A172 (cell line): ENCODE results near the gene NELL1. TPM values are rescaled to one million over a fixed set of nuclear protein-coding genes. Genes with fewer than 3 reads are reported as not detected.

ENCODE experiments used
- DNase-seq: peaks from one replicate; pipeline ENCODE4 v3.0.0-alpha.2; 2015; ENCODE audit warnings: low spot score
- total RNA-seq: library from RNA; depleted of rRNA; stranded (reverse); fragments of >200 nt; shearing (Covaris generic); gene quantifications from 2 replicates; pipeline ENCODE4 v1.2.3, GENCODE V29; 2014

Gene NELL1
- total RNA-seq, 1 experiment from 2014 or later, result not detected

DNA sequence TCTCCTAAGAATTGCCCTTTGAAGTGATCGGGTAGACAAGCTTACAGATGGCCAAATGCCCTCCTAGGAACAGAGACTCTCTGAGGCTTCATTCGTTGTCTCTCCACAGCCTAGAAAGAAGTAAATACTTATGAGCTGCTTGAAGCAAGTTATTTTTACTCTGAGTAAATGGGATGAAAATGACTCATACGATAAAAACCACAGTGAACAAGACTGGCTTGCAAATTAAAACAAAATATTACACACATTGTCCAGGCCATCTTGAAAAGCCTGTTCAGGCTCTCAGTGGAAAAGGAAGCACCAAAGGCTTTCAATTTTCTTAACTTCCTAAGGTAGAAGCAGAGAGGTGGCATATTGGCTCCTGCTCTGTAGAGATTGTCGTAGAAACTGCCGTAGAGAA, 294.2 kb downstream of the NELL1 start:
- no peak for DNase-seq

DNA sequence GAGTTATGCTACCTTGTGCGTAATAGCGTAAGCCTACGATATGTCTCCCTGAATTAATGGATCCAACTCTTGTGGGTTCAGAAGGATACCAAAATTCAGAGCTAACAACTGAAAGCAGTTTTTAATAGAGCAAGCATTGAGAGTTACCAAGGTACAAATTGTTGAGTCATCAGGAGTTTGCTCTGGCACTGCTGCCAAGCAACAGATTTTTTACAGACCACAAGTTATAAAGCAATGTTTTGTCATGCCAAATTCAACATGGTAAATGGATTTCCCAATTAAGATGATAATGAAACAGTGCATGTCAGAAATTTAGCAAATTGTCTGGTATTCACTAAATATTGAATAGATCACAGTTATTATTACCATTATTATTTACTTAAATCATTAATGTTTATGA, 295.6 kb downstream of the NELL1 start:
- DNase-seq, result no peak

DNA sequence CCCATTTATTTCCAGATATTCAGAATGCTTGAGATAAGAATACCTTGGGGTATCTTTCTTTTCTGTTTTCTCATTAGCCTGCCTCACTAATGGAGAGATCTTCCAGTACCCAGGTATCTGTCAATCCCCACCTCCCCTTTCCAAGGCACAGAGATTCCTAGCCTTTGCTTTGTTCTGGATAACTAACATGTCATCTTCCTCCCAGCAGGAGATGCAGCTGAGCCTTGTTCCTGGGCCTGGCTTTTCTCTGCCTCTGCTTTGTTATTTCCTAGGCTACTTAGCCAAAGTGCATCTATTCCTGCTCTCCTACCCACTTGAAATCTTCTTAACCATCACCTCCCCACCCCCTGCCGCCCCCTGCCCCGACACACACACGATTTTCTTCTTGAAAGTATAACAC, 297.1 kb downstream of the NELL1 start:
- DNase-seq, result no peak

DNA sequence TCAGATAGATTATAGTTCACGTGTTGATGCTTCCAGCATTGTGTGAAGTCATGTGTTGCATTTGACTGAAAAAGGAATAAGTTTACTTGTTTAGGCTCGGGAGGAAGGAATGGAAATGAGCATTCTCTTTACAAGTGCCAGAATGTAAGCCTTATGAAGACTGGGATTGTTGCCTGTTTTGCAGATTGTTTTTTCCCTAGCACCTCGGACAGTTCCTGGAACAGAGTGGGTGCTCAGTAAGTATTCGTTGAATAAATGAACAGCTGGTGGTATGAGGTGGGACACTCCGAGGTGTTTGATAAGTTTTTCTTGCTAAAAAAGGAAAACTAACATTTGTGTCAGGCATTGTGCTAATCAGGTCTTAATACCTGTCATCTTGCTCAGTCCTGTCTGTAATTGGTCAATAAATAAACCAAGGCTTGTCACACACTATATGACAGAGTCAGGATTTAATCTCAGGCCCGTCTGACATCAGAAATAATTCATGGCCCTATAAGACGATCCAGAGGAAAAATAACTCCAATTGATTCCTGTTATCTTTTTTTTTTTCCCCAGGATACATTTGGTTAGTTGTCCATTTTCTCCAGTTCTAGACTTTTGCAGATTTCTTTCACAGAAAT, 304.7 kb downstream of the NELL1 start:
- DNase-seq, result no peak

DNA sequence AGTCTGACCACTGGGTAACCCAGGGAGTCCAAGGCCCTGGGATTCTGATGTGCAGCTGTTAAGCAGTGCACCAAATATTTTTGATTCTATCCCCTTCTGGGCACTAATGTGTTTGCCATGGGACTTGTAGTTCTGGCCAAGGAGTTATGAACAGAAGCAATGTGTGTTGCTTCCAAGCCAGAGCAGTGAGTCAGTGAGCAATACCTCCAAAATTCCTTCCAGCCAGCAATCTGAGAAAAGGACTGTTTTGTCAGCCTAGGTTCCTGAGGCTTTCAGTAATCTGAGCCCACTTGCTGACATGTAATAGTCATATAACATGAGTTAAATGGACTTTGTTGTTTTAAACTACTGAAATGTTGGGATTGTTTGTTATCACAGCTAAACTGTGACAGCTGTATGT, 311.4 kb downstream of the NELL1 start:
- DNase-seq, result no peak

DNA sequence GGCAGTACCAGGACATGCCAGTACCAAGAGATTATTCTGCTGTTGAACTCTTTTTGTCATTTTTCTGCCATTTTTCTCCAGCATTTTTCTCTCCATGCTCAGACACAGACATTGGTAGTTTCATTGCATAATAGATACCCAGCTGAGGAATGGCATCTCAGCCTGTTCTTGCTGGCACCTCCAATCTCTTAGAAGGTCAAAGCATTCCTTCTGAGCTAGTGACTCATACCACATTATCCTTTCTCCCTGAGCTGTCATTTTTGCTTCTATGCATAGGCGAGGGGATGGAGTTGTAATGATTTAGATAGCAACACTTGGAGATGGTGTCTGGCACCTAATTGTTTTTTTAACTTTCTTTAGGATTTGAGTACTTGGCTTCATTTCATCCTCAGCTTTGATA, 321.1 kb downstream of the NELL1 start:
- no peak for DNase-seq

DNA sequence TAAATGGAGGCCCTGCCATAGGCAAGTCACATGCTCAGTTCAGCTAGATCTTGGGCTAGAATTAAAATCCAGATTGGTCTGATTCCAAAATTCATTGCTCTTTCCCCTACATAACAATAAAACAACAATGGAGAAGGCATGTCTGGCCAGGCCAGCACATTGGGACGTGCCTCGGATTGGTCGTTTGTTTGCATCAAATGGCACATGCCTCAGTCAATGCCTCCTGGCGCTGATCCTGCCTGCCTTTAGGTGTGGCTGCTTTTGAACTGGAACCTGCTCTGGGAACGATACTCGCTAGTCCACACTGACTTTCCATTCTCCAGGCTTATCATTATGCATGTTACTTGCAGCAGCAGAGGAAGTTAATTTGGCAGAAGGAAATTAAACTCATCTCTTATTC, 322.1 kb downstream of the NELL1 start:
- DNase-seq, result no peak

DNA sequence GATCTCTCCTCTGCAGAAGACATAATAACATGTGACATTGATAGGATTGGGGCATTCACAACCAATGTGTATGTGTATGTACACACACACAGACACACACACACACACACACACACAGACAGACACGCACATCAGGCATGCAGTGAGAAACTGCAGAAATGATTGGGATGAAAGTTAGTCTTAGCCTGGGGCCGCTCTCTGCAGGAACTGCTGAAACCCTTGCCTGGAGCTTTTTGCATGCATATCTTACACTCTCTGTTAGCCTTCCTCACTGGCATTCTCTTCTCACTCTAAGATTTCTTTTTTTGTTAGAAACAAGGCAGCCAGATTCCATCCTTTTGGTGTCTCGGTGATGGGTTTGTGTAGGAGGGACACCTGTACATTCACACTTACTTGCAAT, 337.9 kb downstream of the NELL1 start:
- DNase-seq, result no peak

DNA sequence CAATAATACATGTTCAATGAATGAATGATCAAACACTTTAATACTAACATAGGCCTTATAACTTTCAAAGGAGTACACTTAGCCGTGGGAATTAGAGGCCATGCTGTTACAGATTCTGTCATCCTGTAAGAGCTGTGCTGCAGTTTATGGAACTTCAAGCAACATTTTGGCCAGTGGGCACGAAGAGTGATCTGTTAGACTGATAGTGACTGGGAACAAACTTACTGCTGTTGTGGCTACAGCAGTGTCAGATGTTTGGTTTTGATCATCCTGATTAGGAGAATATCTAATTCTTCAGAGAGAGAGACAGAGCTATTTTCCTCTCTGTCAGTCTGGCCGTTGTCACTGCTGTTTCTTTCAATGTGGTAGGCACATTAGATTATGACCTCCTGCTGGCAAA, 348.9 kb downstream of the NELL1 start:
- DNase-seq, result no peak

DNA sequence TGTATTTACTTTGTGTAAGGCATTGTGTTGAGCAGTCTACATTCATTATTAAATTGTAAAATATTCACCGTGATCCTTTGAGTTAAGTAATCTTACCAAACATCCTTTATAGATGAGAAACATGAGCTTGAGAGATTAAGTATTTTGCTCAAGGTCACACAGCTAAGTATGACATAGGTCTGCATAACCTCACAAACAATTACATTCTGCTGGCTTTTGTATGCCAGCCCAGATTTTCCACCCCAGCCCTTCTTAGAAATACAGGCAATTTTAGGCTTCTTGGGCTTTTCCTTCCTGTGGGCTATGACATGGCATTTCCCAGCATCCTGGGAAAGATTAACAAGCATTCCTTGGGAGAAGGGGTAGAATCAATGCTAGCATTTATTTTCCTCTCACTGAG, 357.3 kb downstream of the NELL1 start:
- no peak for DNase-seq

DNA sequence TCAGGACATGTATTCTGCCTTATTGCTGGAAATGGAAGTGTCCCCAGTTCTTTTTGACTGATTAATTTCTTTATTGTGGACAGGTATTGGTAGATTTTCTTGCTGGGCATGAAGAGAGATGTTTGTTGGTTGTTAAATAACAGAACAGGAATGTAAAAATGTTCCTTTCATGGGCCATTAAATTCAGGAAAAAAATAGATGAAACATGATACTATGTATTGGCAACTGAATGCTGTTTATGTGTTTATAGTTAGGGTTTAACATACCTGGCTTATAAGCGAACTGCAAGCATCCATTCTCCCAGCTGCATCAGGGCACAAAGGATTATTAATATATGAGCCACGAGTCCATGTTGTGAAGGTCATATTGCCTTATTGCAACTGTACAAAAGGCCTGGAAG, 368.5 kb downstream of the NELL1 start:
- no peak for DNase-seq

DNA sequence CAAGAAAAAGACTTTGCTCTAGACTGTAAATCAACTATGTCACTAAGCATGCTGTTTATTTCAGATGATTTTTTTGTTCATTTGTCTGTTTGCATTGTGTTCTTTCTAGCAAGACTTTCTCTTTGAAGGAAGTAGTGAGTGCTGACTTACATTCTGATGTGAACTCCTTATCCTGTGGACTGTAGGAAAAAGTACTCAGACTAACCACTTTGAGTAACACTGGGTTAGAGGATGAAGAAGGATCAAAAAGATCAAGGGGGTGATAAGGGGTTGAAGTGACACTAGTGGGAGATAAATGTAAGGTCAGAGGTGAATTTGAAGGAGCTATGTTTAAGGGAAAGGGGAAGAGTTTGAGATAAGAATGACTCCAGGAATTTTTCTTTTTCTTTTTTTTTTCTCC, 369.4 kb downstream of the NELL1 start:
- no peak for DNase-seq

DNA sequence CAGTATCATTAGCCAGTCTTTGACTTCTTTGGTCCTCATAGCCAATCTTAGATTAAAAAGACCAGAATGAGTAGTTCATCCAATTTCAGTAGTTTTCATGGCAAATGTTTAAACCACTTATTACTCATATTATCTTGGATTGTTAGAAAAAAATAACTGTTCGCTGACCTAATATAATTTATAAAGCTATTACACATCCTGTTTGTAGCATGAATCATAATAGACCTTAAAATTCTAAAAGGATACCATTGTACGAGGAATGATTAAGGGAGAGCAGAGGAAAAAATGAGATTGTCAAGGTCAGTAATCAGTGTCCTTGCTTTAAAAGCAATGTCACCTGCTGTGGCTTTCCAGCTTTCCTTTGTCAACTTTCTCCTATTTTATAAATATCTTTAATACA, 371.2 kb downstream of the NELL1 start:
- DNase-seq, result no peak

DNA sequence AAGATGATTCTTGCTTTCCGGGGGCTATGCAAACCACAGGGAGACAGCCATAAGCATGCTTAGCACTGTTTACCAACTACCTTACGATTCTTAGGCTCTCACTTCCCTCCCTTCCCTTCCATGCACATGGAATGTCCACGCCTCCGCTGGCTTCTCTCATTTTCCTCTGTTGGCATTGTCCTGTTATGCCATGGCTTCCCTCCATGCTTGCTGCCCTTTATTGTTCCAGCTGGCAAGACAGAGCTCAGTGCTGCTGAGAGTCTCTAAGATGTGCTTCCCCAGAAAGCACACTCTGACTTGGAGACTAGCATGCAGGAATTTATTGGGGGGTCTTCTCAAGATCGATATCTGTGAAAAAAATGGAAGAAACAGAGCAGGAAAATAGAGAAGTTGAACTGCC, 379.2 kb downstream of the NELL1 start:
- DNase-seq, result no peak

DNA sequence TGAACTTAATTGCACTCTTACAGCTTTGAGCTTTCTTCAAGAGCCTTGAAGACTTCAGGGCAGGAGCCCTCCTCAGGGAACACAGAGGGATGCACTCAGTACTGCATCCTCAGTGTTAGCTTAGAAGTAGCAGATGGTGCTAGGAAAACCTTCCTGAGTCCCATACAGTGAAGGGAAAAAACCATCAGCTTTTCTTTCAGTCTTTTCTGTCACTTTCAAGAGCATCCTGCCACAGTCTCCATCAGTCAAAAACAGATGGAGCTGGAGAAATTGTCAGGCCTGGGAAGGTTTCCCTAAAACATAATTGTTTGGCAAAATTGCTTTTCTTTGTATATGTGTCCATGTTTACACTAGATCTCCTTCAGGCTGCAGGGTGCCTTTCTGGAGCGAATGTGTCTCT, 384.1 kb downstream of the NELL1 start:
- DNase-seq, result no peak

DNA sequence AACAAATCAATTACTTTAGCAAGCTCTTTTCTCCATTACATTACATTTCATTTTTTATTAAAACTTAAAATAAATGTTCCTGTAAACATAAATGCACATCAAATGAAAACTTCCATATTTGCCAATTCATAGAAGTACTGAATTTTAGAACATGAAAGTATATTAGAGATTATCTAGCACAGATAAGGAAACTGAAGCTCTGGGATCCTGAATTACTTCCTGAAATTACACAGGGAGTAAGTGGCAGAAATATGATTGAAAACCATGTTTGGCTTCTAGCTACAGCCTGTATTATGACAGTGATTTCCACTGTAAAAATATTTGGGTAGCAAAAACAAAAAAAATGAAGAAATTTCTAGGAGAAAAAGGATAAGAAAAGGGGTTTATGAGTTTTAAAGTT, 387.3 kb downstream of the NELL1 start:
- DNase-seq, result no peak

DNA sequence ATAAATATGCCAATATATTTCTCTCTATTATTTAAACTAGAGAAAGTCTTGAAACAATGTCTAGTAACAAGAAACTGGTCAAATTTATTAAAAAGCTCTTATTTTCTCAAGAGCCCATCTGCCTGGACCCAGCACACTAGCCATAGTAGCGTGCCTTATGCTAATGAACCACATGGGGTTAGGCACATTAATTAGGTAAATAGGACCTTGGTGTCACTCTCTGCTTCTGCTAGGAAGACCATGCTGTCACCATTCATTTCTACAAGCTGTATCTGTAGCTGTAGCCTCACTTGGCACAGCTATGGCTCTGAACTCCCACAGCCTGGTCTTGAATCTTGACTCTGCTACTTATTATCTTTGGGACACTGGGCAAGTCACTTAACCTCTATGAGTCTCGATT, 390.5 kb downstream of the NELL1 start:
- no peak for DNase-seq

DNA sequence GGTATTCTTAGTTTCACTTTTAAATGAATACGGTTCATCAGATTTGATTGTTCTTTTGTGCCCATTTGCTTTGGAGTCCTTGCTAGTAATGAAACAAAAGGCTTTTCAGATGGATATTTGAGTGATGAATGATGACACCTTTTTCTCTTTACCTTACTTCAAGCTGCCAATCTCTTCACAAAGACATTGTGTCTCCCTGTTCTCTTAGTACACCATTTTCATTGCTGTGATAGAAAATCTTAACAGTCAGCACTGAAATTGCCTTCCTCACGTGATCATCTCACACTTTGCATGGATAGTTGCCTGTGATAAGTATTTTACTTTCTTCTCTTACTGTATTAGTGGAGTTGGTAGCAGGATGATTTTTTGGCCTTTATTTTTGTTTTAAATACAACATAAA, 396.6 kb downstream of the NELL1 start:
- DNase-seq, result no peak

DNA sequence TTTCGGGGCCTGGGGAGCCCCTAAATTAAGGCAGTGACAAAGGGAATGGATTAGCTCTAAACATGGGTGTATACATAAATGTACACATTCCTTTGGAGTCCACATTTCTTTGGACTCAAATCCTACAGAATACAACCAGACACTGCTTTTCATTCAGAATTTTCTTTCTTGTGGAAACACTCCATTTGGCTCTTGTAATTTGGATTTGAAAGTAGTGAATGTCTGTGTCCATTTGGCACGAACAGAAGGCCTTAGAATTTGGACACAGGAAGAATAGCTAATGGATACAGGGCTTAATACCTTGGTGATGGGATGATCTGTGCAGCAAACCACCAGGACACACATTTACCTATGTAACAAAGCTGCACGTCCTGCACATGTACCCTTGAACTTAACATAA, 399.5 kb downstream of the NELL1 start:
- no peak for DNase-seq

DNA sequence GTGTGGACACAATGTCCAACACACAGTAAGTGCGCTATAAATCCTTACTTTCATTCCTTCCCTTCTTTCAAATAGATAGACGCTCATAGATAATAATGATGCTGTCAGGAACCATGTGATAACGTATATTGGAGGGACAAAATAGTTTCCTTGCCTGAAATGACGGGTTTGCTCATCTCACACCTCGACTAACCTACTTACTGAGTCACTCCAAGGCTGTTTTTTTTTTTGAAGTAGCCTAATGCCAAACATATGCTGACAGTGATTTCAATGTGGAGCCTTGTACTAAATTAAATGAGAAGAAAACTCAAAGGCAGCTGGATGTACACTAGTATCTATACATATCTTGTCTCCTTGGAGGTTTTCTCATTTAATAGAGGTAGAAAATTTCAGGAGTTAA, 400.5 kb downstream of the NELL1 start:
- DNase-seq, result no peak

DNA sequence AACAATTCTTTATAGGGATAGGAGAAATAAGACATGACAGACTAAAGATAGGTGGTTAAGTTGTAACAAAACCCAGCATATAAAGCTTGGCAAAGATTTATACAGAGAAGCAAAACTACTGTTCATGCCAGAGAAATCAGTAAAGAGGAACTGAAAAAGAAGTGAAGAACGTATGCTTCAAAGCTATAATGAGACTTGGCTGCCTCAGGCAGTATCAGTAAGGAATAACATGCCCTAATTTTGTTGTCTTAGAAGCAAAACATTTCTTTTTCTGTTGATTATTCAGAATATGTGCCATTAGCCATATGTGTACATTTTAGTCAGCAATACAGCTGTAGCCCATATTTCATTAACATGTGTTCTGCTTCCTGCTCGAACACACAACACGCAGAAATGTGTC, 403.2 kb downstream of the NELL1 start:
- no peak for DNase-seq

DNA sequence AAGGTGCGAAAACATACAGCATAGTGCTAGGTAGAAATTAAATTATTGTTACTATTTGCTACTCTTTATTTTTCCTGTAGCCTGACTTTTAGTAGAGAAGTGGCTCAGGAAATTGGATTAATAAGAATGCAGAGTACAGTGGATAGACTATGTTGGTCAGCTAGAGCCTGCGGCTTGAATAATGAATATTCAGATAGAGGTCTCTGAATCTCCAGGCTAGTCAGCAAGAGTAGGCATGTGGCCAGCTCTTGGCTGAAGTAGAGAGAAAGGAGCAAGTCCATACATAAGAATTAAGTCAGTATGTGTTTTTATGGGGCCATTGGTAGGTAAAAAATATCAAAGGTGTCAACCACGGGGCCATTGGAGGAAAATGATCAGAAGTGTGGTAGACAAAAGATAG, 413.5 kb downstream of the NELL1 start:
- DNase-seq, result no peak

DNA sequence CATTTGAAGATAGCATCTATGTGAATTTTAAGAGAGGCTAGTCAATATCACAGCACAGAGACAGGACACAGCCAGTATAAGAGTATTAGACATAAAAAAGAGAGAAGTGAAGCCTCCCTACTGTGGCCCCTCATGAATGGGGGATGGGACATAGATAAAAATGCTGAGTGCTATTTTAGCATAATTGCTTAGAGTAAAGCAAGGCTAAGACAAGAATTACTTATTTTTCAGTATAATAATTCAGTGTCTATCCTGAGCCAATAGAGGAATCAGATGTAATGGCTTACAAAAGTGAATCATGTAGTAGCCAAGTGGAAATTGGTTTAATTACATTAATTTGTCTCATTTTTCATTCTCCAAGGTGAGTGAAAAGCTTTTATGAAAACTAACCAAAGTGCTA, 419.5 kb downstream of the NELL1 start:
- DNase-seq, result no peak

DNA sequence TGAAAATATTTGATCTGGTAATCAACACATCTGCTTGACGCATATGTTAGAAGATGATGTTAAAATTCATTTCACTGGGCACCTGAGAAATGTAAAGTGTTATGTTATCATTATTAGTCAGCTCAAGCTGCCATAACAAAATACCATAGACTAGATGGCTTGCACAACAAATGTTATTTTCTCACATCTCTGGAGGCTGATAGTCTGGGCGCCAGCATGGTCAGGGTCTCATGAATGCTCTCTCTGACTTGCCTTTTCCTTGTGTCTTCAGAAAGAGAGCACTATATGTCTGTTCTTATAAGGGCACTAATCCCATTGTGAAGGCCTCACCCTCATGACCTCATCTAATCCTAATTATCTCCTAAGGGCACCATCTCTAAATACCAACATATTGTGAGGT, 435.3 kb downstream of the NELL1 start:
- DNase-seq, result no peak
